ENCODE results near the gene ZDHHC8. TPM values are rescaled to one million over a fixed set of nuclear protein-coding genes. Genes with fewer than 3 reads are reported as not detected.

The ZDHHC8 gene
- polyA plus RNA-seq, 1 donor (not counting 4 experiments of a cell fraction or from before 2014, with no cell fraction given), result 16.0 TPM

DNA sequence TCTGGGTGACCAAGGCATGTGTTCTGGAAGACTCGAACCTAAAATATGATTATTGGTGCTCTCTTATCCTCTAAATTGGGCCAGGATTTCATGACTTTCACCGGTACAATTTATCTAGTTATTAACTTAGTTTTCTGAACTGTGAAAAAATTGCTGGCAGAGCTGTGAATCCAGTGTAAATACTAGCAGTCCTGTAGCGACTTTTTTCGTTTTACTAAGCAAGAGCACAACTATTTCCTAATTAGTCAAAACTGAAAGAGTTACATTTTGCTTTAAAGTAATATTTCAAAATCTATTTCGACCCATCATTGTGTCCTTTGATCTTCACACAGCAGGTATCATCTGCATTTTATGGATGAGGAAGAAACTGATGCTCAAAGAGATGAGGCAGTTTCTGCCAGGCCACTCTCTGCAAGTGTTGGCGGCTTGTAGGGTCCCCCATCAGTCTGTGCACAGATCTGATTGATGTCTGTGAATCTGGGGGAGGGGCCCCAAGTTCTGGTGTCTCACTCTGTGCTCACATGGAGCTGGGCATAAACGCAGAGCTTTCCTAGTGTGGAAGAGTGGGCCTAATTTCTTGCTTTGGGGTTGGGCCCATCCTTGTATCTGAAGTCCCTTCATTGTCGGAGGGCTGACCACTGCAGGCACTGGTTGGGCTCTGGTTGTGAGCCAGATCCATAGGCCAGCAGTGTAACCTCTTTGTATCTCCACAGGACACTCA, 13.1 kb upstream of the ZDHHC8 start:
- peaks cover 27 to 41% of the 10 kb centered on the region in 2 experiments for H3K36me3 ChIP-seq (ENCODE audit: control insufficient read depth in 2 of 2, extremely low read depth in 1 of 2, insufficient read depth in 2 of 2, low read length in 2 of 2)
- no peaks in the 10 kb centered on the region for H3K9me3 ChIP-seq (ENCODE audit: control insufficient read depth, low read depth, low read length)
- H2AFZ ChIP-seq (ENCODE audit: control insufficient read depth, low read length), result no peak overlapping the region
- peak overlapping the region; percentile 68 for H3K27ac ChIP-seq (ENCODE audit: control insufficient read depth, insufficient read depth, low read length)
- H3K27me3 ChIP-seq (ENCODE audit: control insufficient read depth, extremely low read depth, insufficient read depth, low read length), result no peaks in the 10 kb centered on the region
- TF ChIP-seq, protein P1, sequence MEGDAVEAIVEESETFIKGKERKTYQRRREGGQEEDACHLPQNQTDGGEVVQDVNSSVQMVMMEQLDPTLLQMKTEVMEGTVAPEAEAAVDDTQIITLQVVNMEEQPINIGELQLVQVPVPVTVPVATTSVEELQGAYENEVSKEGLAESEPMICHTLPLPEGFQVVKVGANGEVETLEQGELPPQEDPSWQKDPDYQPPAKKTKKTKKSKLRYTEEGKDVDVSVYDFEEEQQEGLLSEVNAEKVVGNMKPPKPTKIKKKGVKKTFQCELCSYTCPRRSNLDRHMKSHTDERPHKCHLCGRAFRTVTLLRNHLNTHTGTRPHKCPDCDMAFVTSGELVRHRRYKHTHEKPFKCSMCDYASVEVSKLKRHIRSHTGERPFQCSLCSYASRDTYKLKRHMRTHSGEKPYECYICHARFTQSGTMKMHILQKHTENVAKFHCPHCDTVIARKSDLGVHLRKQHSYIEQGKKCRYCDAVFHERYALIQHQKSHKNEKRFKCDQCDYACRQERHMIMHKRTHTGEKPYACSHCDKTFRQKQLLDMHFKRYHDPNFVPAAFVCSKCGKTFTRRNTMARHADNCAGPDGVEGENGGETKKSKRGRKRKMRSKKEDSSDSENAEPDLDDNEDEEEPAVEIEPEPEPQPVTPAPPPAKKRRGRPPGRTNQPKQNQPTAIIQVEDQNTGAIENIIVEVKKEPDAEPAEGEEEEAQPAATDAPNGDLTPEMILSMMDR (optimal IDR thresholded peaks at IDR 0.05 in 1 of 3, IDR thresholded peaks at IDR 0.05 in 1 of 3, conservative IDR thresholded peaks at IDR 0.05 in 1 of 3; ENCODE audit: extremely low read depth in 1 of 3, insufficient read depth in 2 of 3, low read length in 3 of 3), result no peak
- TF ChIP-seq EZH2 (IDR thresholded peaks at IDR 0.05; ENCODE audit: low read length), result no peak
- dilution Hi-C loops (cut with MboI; ENCODE audit: extremely low pct_ligation_motif_present, low sequenced_read_pairs), result no loop called here
- peak overlapping the region; percentile 89 for H3K4me2 ChIP-seq (ENCODE audit: control insufficient read depth, extremely low read depth, insufficient read depth, low read depth, low read length)
- peak overlapping the region; percentile 93 for H3K9ac ChIP-seq (ENCODE audit: control insufficient read depth, extremely low read depth, insufficient read depth, low read length)
- peaks cover 87% of the 10 kb centered on the region for H3K79me2 ChIP-seq (ENCODE audit: control insufficient read depth, insufficient read depth, low read length)
- peaks cover 2% of the 10 kb centered on the region for H4K20me1 ChIP-seq (ENCODE audit: control insufficient read depth, extremely low read depth, insufficient read depth, low read length)
- peaks cover 16% of the 10 kb centered on the region for H3K4me1 ChIP-seq (ENCODE audit: control insufficient read depth, extremely low read depth, insufficient read depth, low read length)
- no peak for DNase-seq (ENCODE audit: low read depth, low spot score)
- H3K4me3 ChIP-seq (ENCODE audit: control insufficient read depth in 2 of 3, extremely low read depth in 1 of 3, insufficient read depth in 2 of 3, low read depth in 1 of 3, low read length in 3 of 3), result peak overlapping the region; percentile 86 to 94 (median 88)
- FAIRE-seq, result peak; percentile 13
- no peaks in the 10 kb centered on the region for H3K9me1 ChIP-seq (ENCODE audit: control insufficient read depth, extremely low read depth, insufficient read depth, low read length)

DNA sequence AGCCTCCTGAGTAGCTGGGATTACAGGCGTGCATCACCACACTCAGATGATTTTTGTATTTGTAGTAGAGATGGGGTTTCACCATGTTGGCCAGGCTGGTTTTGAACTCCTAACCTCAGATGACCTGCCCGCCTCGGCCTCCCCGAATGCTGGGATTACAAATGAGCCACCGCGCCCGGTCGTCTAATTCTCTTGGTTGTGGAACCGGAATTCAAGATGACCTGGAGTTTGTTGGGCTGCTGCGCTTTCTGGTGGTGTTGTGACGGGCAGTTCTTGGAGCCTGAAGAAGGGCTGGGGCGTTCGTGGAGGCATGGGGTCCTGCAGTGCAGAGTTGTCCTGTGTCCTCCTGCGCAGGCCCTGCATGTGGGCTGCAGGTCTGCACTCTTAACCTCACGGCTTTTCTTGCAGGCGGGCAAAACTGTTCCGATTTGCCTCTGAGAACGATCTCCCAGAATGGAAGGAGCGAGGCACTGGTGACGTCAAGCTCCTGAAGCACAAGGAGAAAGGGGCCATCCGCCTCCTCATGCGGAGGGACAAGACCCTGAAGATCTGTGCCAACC, 9.7 kb upstream of the ZDHHC8 start:
- no peaks in the 10 kb centered on the region for H3K9me3 ChIP-seq (ENCODE audit: control insufficient read depth, low read depth, low read length)
- DNase-seq (ENCODE audit: low read depth, low spot score) (no peak), FAIRE-seq (no peak)
- H3K27me3 ChIP-seq (ENCODE audit: control insufficient read depth, extremely low read depth, insufficient read depth, low read length), result no peaks in the 10 kb centered on the region
- H4K20me1 ChIP-seq (ENCODE audit: control insufficient read depth, extremely low read depth, insufficient read depth, low read length), result peaks cover 2% of the 10 kb centered on the region
- H3K36me3 ChIP-seq (ENCODE audit: control insufficient read depth in 2 of 2, extremely low read depth in 1 of 2, insufficient read depth in 2 of 2, low read length in 2 of 2), result peaks cover 24 to 46% of the 10 kb centered on the region in 2 experiments
- H3K9ac ChIP-seq (ENCODE audit: control insufficient read depth, extremely low read depth, insufficient read depth, low read length), result no peak overlapping the region
- no peaks in the 10 kb centered on the region for H3K9me1 ChIP-seq (ENCODE audit: control insufficient read depth, extremely low read depth, insufficient read depth, low read length)
- dilution Hi-C loops (cut with MboI; ENCODE audit: extremely low pct_ligation_motif_present, low sequenced_read_pairs), result no loop called here
- no peak overlapping the region for H3K4me3 ChIP-seq (ENCODE audit: control insufficient read depth in 2 of 3, extremely low read depth in 1 of 3, insufficient read depth in 2 of 3, low read depth in 1 of 3, low read length in 3 of 3)
- TF ChIP-seq, protein P1 (optimal IDR thresholded peaks at IDR 0.05 in 1 of 3, IDR thresholded peaks at IDR 0.05 in 1 of 3, conservative IDR thresholded peaks at IDR 0.05 in 1 of 3; ENCODE audit: extremely low read depth in 1 of 3, insufficient read depth in 2 of 3, low read length in 3 of 3), result no peak
- no peak for TF ChIP-seq EZH2 (IDR thresholded peaks at IDR 0.05; ENCODE audit: low read length)
- H3K27ac ChIP-seq (ENCODE audit: control insufficient read depth, insufficient read depth, low read length), result no peak overlapping the region
- H3K4me1 ChIP-seq (ENCODE audit: control insufficient read depth, extremely low read depth, insufficient read depth, low read length), result peaks cover 9% of the 10 kb centered on the region
- H3K79me2 ChIP-seq (ENCODE audit: control insufficient read depth, insufficient read depth, low read length), result peaks cover 66% of the 10 kb centered on the region
- H2AFZ ChIP-seq (ENCODE audit: control insufficient read depth, low read length), result no peak overlapping the region
- H3K4me2 ChIP-seq (ENCODE audit: control insufficient read depth, extremely low read depth, insufficient read depth, low read depth, low read length), result no peak overlapping the region
